HEK293 (cell line): ENCODE data around the gene PDZD4.

Experiments used
- CTCF ChIA-PET: fragments of 350-600 bp; formaldehyde crosslinking; extraction: SDS; loops from one replicate; lab custom pipeline; 2021; ENCODE audit warnings: antibody characterized with exemption; lab: Yijun Ruan, JAX
- POLR2A ChIA-PET: fragments of 300-600 bp; formaldehyde crosslinking; extraction: SDS; loops from one replicate; lab custom pipeline; 2020; ENCODE audit warnings: antibody characterized with exemption, inconsistent platforms; lab: Yijun Ruan, JAX
- H3K27ac ChIP-seq: fragments of 200-500 bp; sonication (Bioruptor generic); 2 replicates; pipeline ENCODE4 v1.5.1; 2014; ENCODE audit warnings: low read depth, low read length, control low read depth, inconsistent platforms; ENCODE audit errors: extremely low read depth
- H3K36me3 ChIP-seq, 2 experiments: fragments of 200-500 bp in 1 of 2; sonication (Bioruptor generic) in 1 of 2; 1 replicate in 1 of 2; 2 replicates in 1 of 2; pipeline ENCODE4 v1.5.1; 2014 to 2017; ENCODE audit warnings: inconsistent platforms in 2 of 2, low read length in 2 of 2; ENCODE audit not compliant: control insufficient read depth in 2 of 2, insufficient read depth in 1 of 2
- H3K4me1 ChIP-seq: fragments of 200-500 bp; sonication (Bioruptor generic); 2 replicates; pipeline ENCODE4 v1.5.1; 2014; ENCODE audit warnings: mild to moderate bottlenecking, low read length, inconsistent platforms; ENCODE audit not compliant: control insufficient read depth, insufficient read depth
- H3K4me3 ChIP-seq: 2 replicates; pipeline ENCODE4 v1.5.1; 2011; ENCODE audit warnings: low read depth, mild to moderate bottlenecking, control low read depth, low read length, moderate library complexity
- H3K9me3 ChIP-seq: fragments of 200-500 bp; sonication (Bioruptor generic); 2 replicates; pipeline ENCODE4 v1.5.1; 2014; ENCODE audit warnings: low read depth, low read length, inconsistent platforms; ENCODE audit not compliant: control insufficient read depth, insufficient read depth
- REST ChIP-seq: fragments of 450-650 bp; formaldehyde crosslinking; IDR thresholded peaks from 2 replicates; pipeline ENCODE4 v1.5.1; 2016; ENCODE audit warnings: missing biosample characterization, missing genetic modification characterization
- TSHZ1 ChIP-seq: fragments of 450-650 bp; formaldehyde crosslinking; IDR thresholded peaks from 2 replicates; pipeline ENCODE4 v1.5.1; 2016; ENCODE audit warnings: missing biosample characterization, missing genetic modification characterization, borderline replicate concordance
- ZEB2 ChIP-seq: fragments of 450-650 bp; formaldehyde crosslinking; IDR thresholded peaks from 2 replicates; pipeline ENCODE4 v1.5.1; 2016; ENCODE audit warnings: missing biosample characterization, missing genetic modification characterization
- ZNF138 ChIP-seq: fragments of 450-650 bp; formaldehyde crosslinking; IDR thresholded peaks from 2 replicates; pipeline ENCODE4 v1.5.1; 2016; ENCODE audit warnings: missing biosample characterization, missing genetic modification characterization, borderline replicate concordance
- ZNF169 ChIP-seq: fragments of 450-650 bp; formaldehyde crosslinking; IDR thresholded peaks from 2 replicates; pipeline ENCODE4 v1.5.1; 2016; ENCODE audit warnings: missing biosample characterization, missing genetic modification characterization
- ZNF362 ChIP-seq: fragments of 450-650 bp; formaldehyde crosslinking; IDR thresholded peaks from 2 replicates; pipeline ENCODE4 v1.5.1; 2016; ENCODE audit warnings: missing biosample characterization, missing genetic modification characterization
- ZNF488 ChIP-seq: fragments of 450-650 bp; formaldehyde crosslinking; IDR thresholded peaks from 2 replicates; pipeline ENCODE4 v1.5.1; 2016; ENCODE audit warnings: missing biosample characterization, missing genetic modification characterization
- ZNF580 ChIP-seq: fragments of 450-650 bp; formaldehyde crosslinking; IDR thresholded peaks from 2 replicates; pipeline ENCODE4 v1.5.1; 2016; ENCODE audit warnings: missing biosample characterization, missing genetic modification characterization
- ZNF660 ChIP-seq: fragments of 450-650 bp; IDR thresholded peaks from 2 replicates; pipeline ENCODE4 v1.5.1; 2018; ENCODE audit warnings: missing biosample characterization, mild to moderate bottlenecking, missing genetic modification characterization
- ZNF670 ChIP-seq: fragments of 450-650 bp; formaldehyde crosslinking; IDR thresholded peaks from 2 replicates; pipeline ENCODE4 v1.5.1; 2016; ENCODE audit warnings: missing biosample characterization, missing genetic modification characterization, low read depth
- ZNF76 ChIP-seq: fragments of 450-650 bp; formaldehyde crosslinking; IDR thresholded peaks from 2 replicates; pipeline ENCODE4; 2016; ENCODE audit warnings: low read depth, missing biosample characterization, missing genetic modification characterization, borderline replicate concordance
- ZNF776 ChIP-seq: fragments of 450-650 bp; formaldehyde crosslinking; IDR thresholded peaks from 2 replicates; pipeline ENCODE4 v1.5.0; 2017; ENCODE audit warnings: missing biosample characterization, missing genetic modification characterization, borderline replicate concordance

The PDZD4 gene

GRCh38 chrX:153844509-153845082 is 14.3 kb upstream of the PDZD4 start (continued):
- TF ChIP-seq ZEB2 (no peak), ZNF580 (tag by site-specific recombination) (no peak)

- CTCF ChIA-PET: interaction anchor here (1.0 kb wide), 1 partner anchor 84 kb away, joined by 3 read pairs; no protein-coding TSS in a partner anchor
- Histone ChIP-seq H3K27ac (no peak overlapping the region), H3K4me1 (no peaks in the 10 kb centered on the region; the same call in 1 of the 2 replicates)
- TF ChIP-seq ZNF488 (no peak), ZNF776 (no peak), ZNF362 (tag by site-specific recombination) (no peak), ZNF138 (tag by site-specific recombination) (no peak), ZNF670 (tag by site-specific recombination) (no peak), ZNF169 (tag by site-specific recombination) (no peak), ZNF76 (tag by site-specific recombination) (no peak)
- TF ChIP-seq, all 188 proteins: peak for 0
- POLR2A ChIA-PET: no interaction called here
- Histone ChIP-seq H3K36me3 (no peaks in the 10 kb centered on the region), H3K4me3 (no peak overlapping the region), H3K9me3 (no peaks in the 10 kb centered on the region)
Measured at GRCh38 chrX:153836921-153837320, 6.6 kb upstream of the PDZD4 start.

- Histone ChIP-seq H3K4me3 (no peak overlapping the region), H3K36me3 (no peaks in the 10 kb centered on the region), H3K4me1 (no peaks in the 10 kb centered on the region), H3K9me3 (no peaks in the 10 kb centered on the region)
- POLR2A ChIA-PET: no interaction called here
- TF ChIP-seq TSHZ1 (tag by site-specific recombination) (no peak), ZNF660 (no peak), REST (peak; percentile 97)
- TF ChIP-seq, all 188 proteins: peak for 1
- CTCF ChIA-PET: interaction anchor here (0.6 kb wide), 1 partner anchor 293 kb away, joined by 3 read pairs; no protein-coding TSS in a partner anchor
- H3K27ac ChIP-seq: no peak overlapping the region
Measured at GRCh38 chrX:153832728-153833127, 2.4 kb upstream of the PDZD4 start.
